ENCODE measurements around the gene DBI.
"Not testable (repeated sequence)": the region's sequence is repeated elsewhere in the genome, so short reads cannot be mapped to it uniquely, and the experiment has no call there.

Gene DBI

DNA sequence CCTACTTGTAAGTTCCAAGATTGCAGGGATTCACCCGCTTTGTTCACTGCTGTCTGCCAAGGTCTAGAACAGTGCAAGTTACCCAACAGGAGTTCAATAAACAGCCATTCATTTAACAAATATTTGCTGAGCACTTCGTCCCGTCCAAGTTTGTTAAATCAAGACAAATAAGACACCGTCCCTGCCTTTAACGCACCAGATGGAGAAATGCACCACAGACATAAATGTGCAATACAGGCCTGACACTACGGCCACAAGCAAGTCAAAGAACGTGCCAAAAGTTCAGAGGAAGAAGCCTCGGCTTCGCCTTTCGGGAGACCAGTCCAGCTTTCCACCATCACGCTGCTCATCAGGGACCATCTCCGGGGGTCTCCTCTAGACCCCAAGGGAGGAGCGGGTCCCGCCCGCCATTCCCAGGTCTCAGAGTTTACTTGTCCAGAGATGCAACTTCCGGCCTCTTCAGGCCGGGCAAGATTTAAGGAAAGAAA is 572 bp upstream of the DBI start:
- peak; percentile 29 for DNase-seq

DNA sequence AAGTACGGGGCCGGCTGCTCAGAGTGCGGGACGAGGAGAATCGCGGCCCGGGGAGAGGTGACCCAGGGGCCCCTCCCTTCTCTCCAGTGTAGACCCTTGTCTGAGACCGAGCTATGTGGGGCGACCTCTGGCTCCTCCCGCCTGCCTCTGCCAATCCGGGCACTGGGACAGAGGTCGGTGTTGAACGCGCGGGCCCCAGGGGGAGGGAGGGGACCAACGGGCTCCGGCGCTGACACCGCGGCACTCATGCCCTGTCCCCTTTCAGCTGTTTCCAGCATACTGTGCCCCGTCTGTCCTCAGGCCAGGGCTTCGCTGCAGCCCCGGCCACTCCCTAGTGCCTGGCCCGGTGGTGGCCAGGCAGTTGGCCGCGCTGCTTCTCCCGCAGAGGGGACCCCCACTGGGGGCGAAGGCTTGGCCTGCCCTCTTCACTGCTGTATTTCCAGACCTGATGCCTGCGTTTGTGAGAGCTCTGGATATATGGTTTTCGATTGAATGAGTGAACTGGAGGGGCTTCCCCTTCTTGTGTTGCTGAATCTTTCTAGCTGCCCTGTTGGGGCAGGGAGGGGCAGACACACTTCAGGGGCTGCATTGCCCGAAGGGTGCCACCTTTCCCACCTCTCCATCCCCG is 809 bp downstream of the DBI start:
- DNase-seq = peak; percentile 33

DNA sequence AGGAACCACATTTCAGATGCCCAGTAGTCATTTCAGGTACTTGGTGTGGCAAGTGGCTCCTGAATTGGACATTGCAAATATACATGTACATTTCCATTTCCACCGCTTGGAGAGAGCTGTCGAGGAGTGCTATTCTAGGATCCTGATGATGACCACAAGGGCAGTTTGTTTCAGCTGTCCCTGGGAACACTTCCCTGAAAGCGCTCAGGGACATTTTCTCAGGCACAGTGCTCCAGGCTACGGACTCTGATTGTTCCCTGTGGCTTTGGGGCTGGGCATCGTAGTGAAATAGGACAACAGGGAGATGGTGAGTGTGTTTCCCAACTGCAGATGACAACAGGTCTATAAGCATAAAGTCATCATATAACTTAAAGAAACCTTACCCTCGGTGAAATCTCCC is 3.1 kb downstream of the DBI start:
- no peak for DNase-seq

DNA sequence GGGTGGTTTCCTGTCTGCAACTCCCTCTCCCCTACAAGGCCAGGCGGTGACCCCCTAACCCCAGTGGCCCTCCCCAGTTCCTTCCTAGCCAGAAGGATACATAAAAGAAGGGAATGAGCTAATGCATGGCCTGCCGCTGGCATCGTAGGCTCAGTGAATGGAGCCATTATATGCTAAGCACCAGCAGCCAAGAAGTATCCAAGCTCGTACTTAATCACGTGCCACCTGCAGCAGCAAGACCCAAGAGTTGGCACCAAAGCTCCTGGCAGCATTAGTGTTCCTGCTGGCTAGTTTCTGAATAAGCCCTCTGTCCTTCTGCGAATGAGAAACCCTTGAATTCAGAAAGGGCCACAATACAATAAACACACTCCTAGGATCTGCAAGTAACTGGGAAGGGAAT is 4.3 kb downstream of the DBI start:
- DNase-seq = no peak

DNA sequence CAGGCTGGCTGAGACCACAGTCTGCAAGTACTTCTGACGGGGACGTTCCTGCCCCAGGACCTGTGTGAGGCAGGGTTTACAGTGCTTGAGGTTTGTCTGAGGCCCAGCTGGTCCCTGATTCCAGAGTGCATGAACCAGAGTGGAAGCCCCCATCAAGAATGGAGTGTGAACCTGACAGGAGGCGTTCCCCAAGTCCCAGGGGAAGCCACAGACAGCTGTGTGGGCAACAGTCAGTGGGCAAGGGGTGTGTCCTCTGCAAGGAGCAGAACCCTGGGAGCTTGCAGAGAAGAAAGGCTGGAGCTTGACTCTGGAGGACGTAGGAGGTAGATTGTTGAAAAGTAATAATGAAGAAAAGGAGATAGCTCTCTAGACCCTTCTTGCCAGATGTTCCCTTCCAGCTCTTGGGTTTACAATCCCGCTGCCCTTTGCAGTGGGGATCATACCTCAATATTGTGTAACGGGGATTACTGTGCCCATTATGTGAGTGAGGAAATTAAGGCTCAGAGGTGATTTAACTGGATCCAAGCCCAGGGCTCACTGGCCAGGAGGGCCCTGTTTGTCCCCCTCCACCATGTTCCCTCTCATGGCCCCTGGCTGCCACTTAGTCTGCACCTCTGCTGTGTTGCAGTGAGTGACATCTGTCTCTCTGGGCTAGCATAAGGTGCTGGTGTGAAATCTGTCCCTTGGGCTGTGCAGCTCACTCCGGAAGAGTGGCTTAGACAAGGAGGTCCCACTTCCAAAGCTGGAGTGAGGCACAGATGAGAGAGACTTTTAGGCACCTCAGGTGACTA is 6.2 kb downstream of the DBI start:
- no peak for DNase-seq

DNA sequence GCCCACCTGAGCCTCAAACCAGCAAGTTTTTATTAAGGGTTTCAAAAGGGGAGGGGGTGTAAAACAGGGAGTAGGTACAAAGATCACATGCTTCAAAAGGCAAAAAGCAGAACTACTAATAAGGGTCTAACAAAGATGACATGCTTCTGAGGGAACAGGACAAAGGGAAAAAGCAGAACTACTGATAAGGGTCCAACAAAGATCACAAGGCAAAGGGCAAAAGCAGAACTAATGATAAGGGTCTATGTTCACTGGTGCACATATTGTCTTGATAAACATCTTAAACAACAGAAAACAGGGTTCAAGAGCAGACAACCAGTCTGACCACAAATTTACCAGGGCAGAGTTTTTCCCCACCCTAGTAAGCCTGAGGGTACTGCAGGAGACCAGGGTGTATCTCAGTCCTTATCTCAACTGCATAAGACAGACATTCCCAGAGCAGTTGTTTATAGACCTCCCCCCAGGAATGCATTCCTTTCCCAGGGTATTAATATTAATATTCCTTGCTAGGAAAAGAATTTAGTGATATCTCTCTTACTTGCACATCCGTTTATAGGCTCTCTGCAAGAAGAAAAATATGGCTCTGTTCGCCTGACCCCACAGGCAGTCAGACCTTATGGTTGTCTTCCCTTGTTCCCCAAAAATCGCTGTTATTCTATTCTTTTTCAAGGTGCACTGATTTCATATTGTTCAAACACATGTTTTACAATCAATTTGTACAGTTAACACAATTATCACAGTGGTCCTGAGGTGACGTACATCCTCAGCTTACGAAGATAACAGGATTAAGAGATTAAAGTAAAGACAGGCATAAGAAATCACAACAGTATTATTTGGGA is 7.3 kb downstream of the DBI start:
- not testable (repeated sequence) for DNase-seq

DNA sequence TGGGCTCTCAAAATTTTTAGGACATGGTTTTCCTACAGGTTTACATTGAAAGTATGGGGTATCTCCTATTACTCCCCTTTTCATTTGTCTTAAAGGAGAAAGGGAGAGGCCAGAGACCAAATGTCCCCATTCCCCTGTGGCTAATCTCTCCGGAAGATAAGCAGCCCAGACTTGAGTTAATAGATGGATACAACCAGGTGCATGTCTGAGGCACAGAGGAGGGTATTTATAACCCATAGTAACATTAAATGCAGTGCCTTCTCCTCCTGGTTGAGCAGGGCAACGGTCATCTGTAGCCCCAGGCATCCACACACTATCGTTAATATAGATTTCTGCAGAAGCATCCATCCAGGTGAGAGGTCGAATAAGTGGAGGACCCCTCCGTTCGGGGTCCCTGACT is 9.6 kb downstream of the DBI start:
- not testable (repeated sequence) for DNase-seq

DNA sequence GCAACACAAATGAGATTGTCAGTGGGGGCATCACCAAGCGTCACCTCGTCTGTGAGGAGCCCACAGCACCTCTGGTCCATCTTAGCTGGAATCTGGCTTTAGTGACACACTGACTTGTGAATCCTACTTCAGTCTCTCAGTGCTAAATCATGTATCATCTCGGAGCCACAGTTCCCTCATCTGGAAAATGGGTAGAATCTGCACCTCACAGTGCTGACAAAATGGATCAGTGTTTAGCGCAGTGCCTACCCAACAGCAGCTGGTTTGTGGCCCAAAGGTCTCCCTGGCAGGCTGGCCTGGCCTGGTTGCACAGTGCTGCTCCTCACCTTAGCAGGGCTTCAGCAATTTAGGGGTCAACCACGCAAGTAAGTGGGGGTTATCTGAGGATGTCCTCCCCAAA is 10.0 kb downstream of the DBI start:
- DNase-seq = no peak

DNA sequence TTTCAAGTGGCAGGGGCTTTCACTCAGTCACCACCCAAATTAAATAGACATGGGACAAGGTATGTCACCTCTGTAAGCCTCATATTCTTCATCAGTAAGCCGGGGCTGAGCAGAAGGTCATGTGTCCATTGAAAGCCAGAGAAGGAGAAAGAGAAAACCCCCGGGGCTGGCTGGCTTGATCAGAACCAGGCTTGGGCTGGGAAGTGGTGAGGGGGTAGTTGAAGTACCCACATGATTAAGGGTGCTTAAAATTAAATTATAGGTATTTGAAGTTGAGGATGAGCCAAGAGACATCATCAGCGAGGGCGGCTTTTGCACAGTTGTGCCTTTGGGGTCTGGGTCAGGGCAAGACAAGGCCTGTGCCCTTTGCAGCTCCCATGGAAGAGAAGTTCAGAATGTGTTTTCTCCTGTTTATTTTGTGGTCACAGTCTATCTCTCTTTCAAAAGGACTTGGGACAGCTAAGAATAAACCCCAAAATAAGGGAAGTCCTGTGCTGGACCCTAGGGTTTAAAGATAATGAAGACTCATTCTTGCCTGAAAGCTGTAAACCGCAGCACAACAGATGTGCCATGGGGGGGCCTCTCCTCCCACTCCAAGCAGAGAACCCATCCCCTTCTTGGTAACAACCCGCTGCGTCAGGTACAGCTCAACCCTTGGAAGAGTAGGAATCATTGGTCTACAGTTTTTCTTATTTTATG is 10.7 kb downstream of the DBI start:
- no peak for DNase-seq

DNA sequence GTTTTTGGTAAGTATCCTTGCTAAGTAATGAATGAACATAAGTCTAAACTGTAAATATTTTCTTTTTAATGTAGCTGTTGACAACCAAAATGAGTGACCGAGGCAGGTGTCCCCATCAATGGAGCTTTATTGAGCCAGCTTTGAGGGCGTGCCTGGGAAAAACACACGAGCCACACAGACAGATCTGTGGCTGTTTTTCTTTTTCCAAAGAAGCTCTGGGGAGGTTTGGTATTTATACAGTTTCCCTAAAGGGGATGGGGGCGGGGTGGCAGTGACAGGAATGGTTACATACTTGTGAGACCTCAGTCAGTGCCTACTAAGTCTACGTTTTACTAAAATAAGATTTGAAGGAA is 11.2 kb downstream of the DBI start:
- DNase-seq = no peak

DNA sequence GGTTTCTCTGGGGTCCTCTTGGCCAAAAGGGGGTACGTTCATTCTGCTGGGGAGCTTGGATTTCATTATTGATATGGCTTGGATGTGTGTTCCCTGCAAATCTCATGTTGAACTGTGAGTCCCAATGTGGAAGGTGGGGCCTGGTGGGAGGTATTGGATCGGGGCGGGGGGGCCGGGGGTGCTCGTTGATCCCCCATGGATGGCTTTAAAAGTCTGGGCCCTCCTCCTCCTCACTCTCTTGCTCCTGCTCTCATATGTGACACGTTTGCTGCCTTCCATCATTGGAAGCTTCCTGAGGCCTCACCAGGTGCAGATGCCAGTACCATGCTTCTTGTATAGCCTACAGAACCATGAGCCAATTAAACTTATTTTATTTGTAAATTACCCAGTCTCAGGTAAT is 11.8 kb downstream of the DBI start:
- DNase-seq = no peak

DNA sequence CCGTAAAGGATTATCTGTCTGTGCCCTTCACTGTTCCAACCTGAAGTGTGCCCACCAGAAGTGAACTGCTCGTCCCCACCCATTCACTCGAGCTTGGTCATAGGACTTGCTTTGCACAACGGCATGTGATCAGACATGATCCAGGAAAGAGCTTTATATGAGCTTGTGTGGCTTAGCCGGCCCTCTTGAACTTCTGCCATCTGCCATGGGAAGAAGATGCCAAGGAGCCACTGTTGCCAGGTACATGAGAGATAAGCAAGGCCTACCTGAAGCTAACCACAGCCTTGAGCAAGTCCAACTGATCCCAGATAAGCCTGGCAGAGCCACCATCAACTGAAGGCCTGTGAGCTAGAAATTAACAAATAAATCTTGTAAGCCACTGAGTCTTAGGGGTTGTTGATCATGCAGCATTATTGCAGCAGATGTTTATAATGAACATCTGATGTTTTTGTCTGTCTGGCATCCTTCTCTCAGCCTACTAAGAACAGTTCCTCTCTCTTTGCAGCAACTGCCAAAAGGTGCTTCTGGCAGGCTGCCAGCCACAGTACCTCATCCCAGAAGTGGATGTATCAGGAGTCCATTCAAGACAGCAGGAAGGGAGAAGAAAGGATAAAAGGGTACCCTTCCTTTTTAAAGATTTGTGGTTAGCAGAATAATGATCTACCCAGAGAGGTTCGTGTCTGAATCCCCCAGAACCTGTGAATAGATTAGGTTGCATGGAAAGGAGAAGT is 16.8 kb downstream of the DBI start:
- no peak for DNase-seq

DNA sequence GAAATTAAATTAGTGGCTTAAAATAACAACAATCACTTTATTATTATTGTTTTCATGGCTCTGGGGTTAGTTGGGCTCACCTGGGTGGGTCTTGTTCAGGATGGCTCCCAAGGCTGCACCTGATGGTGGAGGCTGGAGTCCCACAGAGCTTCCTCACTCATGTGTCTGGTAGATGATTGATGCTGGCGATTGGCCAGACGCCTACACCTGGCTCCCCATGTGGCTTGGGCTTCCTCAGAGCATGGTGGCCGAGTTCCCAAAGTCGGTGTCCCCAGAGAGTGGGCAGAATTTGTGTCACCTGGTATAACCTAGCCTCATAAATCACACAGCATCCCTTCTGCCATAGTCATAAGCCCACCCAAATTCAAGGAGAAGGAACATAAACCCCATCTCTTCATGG is 18.2 kb downstream of the DBI start:
- DNase-seq = no peak

DNA sequence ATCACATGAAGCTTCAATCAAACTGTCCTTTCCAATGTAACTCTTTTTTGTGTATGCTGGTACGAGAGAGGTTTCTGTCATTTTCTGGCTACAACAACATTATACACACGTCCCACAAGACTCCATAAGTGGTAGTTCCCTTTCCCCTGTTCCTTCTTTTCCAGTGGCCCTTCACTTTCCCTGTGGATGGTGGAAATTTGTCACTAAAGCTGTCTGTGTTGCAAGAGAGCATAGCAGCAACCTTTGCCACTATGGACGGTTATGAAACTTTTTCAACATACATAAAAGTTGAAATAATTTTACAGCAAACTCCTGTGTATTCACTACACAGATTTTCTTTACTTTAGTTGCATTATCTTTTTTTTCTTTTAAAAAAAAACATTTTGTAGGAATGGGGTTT is 18.7 kb downstream of the DBI start:
- no peak for DNase-seq

DNA sequence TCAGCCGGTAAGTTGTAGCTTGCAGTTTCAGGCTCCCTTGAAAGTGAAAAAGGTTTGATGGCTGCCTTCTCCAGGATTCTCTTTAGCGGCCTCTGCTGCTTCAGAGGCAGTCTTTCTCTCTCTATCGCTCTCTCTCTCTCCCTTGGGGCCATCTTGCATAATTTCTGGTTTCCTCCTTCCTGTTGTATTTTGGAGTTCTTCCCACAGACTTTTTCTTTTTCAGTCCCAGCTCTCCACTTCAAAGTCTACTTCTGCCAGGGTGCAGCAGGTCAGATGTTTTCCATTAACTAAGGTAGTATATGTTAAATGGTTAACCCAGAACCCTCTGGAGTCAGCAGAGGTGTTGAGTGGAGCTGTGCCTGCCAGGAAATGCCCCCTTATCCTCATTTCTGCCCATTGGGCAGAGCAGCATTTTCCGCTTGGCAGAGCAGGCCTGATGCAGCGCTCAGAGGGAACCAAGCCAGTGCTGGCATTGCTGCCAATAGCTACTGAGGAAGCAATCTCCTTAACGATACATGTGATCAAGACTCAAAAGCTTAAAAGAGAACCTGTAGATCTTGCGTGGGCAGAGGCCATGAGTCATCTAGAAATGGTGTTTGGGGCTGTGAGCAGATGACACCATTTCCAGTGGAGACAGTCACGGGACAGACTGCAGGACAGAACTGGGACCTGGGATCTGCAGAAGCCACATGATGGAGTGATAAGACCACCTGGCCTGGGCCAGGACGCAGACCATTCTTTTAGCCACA is 20.8 kb downstream of the DBI start:
- no peak for DNase-seq

DNA sequence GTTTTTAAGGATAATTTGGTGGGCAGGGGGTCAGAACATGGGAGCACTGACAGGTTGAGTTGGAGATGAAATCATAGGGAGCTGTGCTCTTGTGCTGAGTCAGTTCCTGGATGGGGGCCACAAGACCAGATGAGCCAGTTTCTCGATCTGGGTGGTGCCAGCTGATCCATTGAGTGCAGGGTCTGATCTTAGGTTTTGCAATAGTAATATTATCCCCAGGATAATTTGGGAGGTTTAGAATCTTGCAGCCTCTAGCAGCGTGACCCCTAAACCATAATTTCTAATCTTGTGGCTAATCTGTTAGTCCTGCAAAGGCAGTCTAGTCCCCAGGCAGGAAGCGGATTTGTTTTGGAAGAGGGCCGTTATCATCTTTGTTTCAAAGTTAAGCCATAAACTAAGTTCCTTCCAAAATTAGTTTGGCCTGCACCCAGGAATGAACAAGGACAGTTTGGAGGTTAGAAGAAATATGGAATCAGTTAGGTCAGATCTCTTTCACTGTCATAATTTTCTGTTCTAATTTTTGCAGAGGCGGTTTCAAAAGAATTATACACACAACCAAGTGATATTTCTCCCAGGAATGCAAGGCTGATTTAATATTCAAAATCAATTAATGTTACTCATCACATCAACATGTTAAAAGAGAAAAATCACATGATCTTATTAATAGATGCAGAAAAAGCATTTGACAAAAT is 23.0 kb downstream of the DBI start:
- DNase-seq = no peak

DNA sequence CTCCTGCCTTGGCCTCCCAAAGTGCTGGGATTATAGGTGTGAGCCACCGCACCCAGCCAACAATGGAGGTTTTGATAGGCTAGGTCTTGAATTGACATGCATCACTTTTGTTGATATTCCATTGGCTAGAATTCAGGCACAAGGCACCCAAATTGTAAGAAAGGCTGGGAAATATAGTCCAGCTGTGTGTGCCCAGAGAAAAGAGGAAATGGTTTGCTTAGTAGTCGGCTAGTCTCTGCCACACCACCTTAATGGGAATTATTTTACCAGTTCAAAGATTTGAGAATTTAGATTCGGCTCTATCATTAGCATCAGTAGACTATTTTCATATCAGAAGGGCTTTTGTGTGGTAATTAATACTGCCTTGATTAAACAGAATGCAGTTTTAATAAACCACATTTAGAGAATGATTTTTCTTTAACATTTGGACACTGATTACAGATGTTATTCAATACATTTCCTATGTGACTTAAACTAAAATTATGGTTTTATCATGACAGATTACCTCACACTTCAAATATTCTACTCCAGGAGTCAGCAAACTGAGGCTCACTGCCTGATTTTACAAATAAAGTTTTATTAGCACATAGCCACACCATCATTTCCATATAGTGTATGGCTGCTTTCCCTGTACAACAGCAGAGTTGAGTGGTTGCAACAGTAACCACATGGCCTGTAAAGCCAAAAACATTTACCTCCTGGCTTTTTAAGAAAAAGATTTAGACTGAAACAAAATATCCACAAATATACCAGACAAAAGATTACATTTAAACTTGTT is 27.4 kb downstream of the DBI start:
- DNase-seq = no peak

DNA sequence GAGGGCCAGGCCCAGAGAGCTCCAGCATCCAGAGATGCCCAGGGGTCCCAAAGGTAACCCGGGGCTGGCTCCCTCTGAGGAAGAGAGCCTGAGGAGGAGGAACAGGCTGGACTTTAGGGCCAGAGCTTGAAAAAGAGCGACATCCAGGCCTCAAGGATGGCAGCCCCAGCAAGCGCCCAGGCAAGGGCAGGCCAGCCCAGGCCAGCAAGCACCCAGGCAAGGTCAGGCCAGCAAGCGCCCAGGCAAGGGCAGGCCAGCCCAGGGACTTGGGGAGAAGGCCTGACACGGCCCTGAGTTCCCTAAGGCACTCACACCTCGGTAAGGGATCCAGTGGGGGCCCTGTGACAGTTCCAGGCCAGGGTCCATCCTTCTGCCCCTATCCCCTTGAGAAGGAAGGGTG is 30.4 kb downstream of the DBI start:
- DNase-seq = no peak

DNA sequence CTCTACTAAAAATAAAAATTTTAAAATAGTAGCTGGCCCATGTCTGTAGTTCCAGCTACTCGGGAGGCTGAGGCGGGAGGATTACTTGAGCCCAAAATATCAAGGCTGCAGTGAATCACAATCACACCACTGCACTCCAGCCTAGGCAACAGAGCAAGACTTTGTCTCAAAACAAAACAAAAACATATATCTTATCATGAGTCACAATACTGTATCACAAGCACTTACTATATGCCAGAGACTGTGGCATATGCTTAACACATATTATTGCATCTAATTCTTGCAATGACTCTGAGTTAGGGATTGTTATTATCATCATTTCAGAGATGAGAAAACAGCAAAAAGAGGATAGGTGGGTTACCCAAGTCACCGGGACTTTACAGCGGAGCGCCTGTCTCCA is 35.3 kb downstream of the DBI start:
- DNase-seq = no peak
